OCI-M2 (cell line): ENCODE data around the gene CWC15.
"Not testable (repeated sequence)": the region's sequence is repeated elsewhere in the genome, so short reads cannot be mapped to it uniquely, and the experiment has no call there.

Experiments
- DNase-seq: peaks from one replicate; lab custom pipeline; 2025; ENCODE audit not compliant: unreplicated experiment; lab: John Stamatoyannopoulos, UW

Gene CWC15

GRCh38 chr11:94956963-94957362 is 16.4 kb downstream of the CWC15 start:
- no peak for DNase-seq

DNA sequence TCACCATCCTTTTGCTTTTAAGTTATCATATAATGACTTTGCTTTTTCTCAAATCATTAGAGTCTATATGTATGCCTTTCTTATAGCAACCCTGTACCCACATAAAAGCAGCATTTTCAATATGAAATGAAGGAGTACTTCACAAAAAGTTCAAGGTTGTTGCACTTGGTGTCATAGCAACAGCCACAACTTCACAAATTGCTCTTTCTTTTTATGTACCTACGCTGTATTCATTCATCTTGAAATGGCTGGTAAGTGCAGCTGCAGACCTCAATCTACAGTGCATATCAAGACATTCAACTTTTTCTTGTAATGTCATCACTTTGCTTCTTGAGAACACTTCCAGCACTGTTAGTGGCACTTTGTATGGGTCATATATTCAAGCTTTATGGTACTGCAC is 18.6 kb downstream of the CWC15 start:
- no peak for DNase-seq

- DNase-seq, result no peak
Measured at GRCh38 chr11:94948070-94948617, 25.2 kb downstream of the CWC15 start.

DNA sequence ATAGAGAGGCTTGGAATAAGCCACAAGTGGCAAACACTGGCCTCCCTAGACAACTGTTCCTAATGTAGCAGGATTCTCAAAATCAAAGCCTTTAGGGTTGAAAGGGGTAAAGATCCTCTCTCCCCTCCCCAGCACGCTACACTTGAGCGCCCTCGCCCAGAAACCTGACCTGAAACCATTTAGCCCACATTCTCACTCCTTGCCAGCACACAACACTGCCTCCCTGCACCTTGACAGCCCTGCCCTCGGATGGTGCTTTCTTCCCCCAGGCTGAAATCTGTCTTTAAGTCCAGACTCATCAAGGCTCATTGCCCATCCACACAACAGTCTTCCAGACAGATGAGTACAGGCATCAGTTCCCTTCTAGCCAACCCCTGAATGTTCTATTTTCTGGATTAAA is 26.5 kb downstream of the CWC15 start:
- DNase-seq, result no peak

DNA sequence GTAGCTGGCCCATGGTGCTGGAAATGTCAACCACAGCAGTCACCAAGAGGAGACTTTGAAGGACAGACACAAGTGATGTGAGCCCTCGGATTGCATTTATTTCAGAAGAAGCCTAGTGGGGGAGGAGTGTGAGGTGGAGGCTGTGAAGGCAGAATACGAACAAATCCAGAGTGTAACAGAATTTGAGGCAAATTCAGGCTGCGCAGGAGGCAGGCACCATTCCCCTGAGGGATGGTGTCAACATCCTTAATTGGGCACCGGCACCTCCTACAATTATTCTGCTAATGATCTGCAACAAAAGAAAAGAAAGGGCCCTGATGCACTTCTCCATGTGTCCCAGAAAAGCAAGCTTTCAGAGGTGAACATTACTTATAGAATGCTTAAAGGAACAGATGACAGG is 32.2 kb downstream of the CWC15 start:
- DNase-seq, result no peak

- DNase-seq, result no peak
Measured at GRCh38 chr11:94939346-94939745, 34.0 kb downstream of the CWC15 start.

GRCh38 chr11:94938095-94939055 is 35.0 kb downstream of the CWC15 start:
- no peak for DNase-seq

DNA sequence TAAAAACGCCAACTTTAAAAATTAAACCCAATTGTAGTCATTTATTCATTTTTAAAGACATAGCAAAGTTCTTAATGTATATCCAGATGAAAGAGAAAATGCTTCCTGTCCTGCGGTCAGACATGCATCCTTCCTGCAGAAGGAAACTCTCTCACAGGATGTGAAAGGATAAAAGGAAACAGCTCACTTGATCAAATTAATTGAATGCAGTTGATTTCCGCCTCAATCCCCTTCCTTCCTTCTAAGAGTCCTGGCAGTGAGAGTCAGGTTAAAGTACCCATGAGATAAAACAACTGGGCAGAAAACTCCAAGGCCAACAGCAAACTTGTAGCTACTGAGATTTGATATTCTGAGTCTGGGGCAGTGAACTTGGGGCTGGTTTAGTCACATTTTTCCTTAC is 38.5 kb downstream of the CWC15 start:
- DNase-seq, result no peak

GRCh38 chr11:94934362-94934761 is 39.0 kb downstream of the CWC15 start:
- no peak for DNase-seq

- DNase-seq, result no peak
Measured at GRCh38 chr11:94933223-94934130, 39.9 kb downstream of the CWC15 start.

DNA sequence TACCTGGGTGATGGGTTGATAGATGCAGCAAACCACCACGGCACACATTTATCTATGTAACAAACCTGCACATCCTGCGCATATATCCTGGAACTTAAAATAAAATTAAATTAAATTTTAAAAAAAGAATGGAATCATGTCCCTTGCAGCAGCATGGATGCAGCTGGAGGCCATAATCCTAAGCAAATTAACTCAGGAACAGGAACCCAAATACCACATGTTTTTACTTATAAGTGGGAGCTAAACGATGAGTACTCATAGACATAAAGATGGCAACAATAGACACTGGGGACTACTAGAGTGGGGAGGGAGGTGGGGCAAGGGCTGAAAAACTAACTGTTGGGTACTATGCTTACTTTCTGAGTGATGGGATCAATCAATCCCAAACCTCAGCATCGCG is 40.9 kb downstream of the CWC15 start:
- no peak for DNase-seq

DNA sequence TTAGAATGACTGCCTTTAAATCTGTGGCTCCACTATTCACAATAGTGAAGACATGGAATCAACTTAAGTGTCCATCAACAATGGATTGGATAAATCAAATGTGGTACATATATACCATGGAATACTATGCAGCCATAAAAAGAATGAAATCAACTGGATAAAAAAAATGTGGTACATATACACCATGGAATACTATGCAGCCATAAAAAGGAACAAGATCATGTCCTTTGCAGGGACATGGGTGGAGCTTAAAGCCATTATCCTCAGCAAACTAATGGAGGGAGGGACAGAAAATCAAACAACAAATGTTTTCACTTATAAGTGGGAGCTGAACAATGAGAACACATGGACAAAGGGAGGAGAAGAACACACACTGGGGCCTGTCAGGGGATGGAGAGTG is 41.3 kb downstream of the CWC15 start:
- not testable (repeated sequence) for DNase-seq

DNA sequence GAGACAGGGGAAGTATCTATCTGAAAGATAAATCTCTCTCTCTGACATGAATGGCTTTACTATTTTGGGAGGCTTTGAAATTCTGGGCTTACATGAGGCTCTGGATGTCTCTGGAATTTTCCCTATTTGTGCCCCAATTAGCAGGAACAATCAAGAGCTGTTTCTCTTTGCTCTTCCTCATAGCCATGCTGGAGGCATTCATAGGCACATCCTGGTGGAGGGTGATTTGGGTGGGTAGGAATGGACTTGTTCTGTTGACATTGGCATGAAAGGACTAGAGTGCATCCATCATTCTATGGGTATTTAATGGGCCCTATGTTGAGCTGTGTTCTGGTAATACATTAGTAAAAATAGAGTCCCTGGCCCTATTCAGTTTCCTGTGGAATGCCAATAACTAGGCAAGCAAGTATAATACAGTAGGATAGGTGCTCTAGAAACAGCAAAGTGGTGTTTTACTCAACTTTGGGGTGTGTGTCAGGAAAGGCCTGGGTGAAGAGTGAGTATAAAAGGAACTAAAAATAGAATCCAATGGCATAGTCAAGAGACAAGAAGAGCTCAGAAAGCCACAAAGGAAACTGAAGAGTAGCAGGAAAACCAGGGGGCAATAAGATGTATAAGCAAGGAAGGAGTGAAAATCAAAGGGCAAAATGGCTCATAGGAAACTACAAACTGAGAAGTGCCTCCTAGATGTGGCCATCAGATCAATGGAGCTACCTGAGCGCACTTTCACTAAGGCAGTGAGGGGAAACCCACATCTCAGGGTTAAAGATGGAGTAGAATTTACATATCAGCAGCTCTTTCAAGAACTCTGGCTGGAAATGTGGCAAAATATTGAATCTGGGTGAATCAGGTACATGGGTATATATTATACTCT is 45.0 kb downstream of the CWC15 start:
- DNase-seq, result no peak

GRCh38 chr11:94926698-94927237 is 46.6 kb downstream of the CWC15 start:
- DNase-seq, result no peak

DNA sequence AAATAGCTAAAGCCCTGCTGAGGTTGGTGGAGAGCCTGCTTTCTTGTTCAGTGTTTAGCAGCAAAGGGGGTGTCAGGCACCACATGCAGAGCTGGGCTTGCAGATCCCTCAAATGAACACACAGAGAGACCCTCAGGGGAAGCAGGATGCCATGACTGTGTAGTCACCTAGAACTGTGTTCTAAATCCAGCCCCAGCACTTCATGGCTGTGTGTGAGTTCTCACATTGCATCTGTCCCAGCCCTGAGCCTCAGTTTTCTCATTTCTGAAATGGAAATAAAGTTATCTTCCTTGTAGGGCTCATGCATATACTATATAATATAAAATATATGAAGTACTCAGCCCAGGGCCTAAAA is 47.1 kb downstream of the CWC15 start:
- DNase-seq, result no peak

- no peak for DNase-seq
Measured at GRCh38 chr11:94925422-94926270, 47.7 kb downstream of the CWC15 start.

GRCh38 chr11:94924612-94925011 is 48.7 kb downstream of the CWC15 start:
- no peak for DNase-seq

DNA sequence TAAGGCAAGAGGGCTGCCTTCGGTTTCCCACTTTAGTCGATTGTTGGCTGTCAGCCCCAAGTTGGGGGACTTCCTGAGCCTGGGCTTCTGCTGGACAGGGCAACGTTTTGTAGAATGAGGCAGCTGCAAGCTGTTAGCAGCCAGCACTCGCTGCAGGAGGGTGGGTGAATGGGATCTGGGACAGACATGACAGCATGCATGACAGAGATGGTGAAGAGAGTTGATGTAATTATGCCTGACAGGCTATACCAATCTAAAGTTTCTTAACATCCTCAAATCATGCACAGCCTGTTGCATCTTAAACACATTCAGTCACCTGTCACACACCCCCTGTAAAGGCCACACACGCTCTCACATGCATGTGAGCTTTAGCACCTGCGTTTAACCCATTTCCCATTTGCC is 49.2 kb downstream of the CWC15 start:
- DNase-seq, result no peak

DNA sequence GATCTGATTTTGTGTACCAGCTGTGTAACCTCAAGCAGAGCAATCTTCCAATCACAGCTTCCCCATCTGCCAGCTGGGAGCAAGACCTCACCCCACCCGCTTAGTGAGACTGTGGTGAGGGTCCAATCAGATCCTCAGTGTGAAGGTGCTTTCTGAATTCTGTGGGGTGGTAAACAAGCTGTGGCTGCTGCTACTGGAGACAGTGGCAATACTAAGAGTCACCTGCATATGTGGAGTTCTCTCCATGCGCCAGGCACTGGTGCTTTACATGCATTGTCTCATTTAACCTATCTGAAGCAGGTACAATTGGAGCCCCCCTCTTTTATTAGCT is 50.4 kb downstream of the CWC15 start:
- DNase-seq, result no peak
